Subcutaneous adipose tissue (tissue), 4 donors: ENCODE results near the gene AFAP1L2. TPM values are rescaled to one million over a fixed set of nuclear protein-coding genes. Genes with fewer than 3 reads are reported as not detected.

Experiments used
- CTCF ChIP-seq: fragments of 450-650 bp; IDR thresholded peaks from one replicate; pipeline ENCODE4 v1.5.1; 2016; ENCODE audit warnings: low read depth, mild to moderate bottlenecking, control low read depth, antibody characterized with exemption, moderate library complexity
- total RNA-seq, 4 donors: library from RNA; depleted of rRNA; stranded (reverse); fragments of >200 nt; gene quantifications; one replicate each; pipeline ENCODE4 v1.1.0, GENCODE V29; 2016

Gene AFAP1L2
- total RNA-seq, 4 donors from 2014 or later = 2.7 to 11.3 (median 4.8) TPM

DNA sequence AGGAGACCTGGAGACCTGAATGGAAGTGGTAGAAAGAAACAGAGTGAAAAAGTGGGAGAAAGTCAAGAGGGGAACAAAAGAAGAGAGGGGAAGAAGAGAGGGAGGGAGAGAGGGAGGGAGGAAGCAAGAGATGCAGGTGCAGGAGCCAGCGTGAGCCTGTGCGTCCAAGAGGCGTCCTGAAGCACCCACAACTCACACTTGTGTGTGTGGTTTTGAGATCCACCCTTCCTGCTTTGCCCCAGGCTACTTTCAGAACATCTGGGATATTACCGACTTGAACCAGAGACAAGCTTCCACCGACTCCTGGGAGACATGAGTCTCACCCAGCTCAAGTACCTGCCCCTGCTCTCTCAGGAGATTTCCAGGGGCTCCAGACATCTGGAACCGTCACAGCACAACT, 9.8 kb downstream of the AFAP1L2 start:
- TF ChIP-seq CTCF = no peak

GRCh38 chr10:114393886-114394285, 10.4 kb downstream of the AFAP1L2 start:
- no peak for TF ChIP-seq CTCF

GRCh38 chr10:114393482-114393881, 10.8 kb downstream of the AFAP1L2 start:
- no peak for TF ChIP-seq CTCF

- TF ChIP-seq CTCF = no peak
Observed at GRCh38 chr10:114392112-114392835, 12.0 kb downstream of the AFAP1L2 start.

- TF ChIP-seq CTCF = no peak
Observed at GRCh38 chr10:114391599-114391998, 12.7 kb downstream of the AFAP1L2 start.

DNA sequence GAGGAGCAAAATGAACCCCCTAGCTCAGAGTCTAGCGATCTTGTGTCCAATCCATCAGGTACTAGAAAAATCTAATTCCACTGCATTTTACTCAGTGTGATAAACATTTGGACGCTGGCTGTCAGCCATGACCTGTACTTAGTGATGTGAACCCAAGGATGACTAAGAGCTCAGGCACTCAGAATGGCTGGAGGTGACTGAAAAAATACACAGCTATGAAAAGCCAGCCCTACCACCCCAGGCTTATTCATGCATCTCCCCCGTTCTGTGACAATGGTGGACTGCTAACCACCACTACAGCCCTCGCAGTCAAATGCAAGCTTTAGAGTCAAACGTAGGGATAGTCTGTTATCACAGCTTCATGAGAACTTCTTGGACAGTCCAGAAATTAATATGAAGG, 14.9 kb downstream of the AFAP1L2 start:
- TF ChIP-seq CTCF = no peak

GRCh38 chr10:114388275-114388674, 16.0 kb downstream of the AFAP1L2 start:
- no peak for TF ChIP-seq CTCF
